SKM-1 treated with dmso at 0.1 percent for 144 hours (cell line): ENCODE measurements around the gene ZCCHC24.

ENCODE experiments used
- DNase-seq: peaks from one replicate; lab custom pipeline; 2025; ENCODE audit not compliant: unreplicated experiment; lab: John Stamatoyannopoulos, UW

ZCCHC24 gene

DNA sequence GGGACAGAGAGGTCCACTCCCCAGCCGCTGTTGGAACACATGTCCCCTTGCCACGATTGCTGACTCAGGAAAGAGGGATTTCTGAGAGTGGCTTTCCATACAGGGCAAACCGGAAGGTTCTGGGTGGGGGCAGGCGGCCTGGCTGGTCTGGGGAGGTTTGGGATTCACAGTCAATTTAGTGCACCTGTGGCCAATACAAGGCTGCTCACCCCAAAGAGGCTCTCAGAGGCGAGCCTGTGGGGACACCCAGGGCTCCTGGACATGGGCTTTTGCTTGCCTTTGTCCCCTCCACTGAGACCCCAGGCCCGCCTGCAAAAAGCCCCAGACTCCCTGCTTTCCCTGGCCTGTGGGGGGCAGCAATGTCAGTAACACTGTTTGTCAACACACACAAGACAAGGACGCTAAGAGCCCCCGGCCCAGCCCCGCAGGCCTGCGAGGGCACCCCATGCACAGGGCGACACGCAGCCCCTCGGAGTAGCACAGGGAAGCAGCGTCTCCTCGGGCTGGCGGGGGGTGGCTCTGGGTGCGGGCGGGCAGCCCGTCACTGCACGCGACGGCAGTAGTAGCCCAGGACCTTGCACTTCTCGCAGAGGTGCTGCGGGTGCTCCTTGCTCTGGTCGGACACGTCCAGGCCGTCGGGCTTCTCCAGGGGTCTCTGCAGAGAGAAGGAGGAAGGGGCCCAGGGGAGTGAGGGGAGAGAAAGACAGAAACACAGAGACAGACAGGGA lies 59.5 kb downstream of the ZCCHC24 start:
- no peak for DNase-seq

DNA sequence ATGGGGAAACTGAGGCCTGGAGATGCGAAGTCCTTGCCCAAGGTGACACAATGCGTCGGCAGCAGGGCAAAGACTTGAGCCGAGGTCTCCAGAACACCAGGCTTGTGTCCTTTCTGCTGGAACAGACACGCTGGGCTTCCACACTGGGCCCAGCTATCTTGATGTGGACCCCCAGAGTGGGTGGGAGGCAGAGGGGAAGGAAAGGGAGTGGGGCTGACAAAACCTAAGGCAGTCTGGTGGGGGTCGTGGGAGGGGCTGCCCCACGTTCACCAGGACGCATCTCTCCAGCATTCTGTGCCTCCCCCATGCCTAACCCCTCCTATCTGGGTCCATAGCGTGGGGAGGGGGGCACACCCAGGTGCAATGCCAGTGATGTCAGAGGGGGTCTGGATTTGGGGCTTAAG lies 60.0 kb downstream of the ZCCHC24 start:
- no peak for DNase-seq

DNA sequence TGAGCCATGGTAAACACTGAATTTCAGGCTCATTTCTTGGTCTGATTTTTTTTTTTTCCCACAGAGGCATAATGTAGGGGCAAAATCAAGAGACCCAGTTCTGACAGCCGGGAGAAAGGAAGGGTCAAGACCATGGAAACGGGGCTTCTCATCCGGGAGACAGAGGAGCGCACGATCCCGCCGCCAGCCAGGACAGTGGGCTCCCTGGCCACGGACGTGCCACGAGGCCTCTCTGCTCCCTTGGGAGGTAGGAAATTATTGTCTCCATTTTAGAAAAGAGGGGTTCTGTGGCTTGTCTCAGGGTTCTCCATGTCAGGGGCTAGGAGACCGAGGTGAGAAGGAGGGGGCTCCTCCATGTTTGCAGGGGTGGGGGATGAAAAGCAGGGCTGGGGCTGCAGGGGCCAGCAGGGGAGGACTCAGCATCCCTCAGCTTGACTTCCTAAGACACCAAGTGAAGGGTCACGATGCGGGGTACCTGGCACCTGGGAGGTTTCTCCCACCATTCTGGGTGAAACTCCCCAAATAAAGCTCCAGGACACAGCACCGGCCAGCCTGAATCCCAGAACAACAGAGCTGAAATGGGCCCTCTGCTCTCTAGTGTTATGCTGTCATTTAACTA lies 60.5 kb downstream of the ZCCHC24 start:
- DNase-seq = no peak

DNA sequence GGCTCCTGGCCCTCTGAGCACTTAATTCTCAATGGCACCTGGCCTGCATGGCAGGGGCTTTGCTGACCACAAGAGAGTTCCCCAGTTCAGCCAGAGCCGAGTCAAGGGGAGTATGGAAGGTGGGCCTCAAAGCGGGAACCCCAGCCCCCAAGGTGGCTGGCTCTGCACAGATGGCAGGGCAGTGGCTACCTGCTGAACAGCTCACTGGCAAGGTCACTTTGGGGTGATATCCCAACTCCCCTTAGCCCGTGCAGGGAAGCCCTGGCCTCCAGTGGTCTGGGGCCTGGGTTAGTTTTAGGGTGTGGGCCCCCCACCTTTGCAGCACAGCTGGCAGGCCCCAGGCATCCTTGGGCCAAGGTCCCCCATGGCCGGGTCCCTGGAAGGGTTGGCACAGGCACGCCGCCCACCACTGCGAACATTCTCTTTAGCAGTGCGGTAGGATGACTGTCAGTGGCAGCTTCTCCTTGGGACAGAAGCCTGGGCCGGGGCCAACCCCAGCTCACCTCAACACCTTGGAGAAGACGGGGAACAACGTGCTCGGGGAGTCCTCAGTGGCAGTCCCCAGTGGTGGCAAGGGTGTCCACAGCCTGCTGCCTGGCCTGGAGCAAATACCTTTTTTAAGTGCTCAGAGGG lies 61.3 kb downstream of the ZCCHC24 start:
- no peak for DNase-seq

GRCh38 chr10:79382491-79382941 lies 62.9 kb downstream of the ZCCHC24 start:
- no peak for DNase-seq

GRCh38 chr10:79381804-79382221 lies 63.6 kb downstream of the ZCCHC24 start:
- DNase-seq = no peak

- no peak for DNase-seq
Observed at GRCh38 chr10:79380946-79381721, 64.3 kb downstream of the ZCCHC24 start.

GRCh38 chr10:79380125-79380945 lies 65.1 kb downstream of the ZCCHC24 start:
- DNase-seq = no peak

DNA sequence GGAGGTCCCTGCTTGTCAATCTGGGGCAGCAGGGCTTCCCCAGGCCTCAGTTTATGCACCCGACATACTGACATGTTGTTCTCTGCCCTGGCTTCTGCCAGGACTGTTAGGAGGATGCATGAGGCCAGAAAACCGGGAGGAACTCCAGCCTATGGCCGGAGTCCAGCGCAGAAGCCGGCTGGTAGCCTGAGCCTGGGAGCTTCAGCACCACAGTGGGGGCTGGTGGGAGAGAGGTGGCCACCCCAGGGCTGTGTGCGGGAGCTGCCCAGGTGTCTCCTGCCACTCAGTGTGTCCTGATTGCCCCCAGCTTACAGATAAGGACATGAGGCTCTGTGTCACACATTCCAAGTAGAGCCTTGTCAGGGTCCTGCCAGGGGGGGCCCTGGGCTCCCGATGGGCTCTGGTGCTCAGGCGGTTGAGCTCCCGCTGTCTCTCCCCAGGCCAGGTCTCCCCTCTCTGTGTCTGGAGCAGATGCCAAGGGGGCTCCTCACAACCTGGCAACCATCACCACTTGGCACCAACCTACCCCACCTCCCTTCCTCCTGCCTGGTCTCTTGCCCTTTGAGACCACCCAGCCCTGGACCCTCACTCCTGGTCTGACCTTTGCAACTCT lies 65.8 kb downstream of the ZCCHC24 start:
- no peak for DNase-seq

DNA sequence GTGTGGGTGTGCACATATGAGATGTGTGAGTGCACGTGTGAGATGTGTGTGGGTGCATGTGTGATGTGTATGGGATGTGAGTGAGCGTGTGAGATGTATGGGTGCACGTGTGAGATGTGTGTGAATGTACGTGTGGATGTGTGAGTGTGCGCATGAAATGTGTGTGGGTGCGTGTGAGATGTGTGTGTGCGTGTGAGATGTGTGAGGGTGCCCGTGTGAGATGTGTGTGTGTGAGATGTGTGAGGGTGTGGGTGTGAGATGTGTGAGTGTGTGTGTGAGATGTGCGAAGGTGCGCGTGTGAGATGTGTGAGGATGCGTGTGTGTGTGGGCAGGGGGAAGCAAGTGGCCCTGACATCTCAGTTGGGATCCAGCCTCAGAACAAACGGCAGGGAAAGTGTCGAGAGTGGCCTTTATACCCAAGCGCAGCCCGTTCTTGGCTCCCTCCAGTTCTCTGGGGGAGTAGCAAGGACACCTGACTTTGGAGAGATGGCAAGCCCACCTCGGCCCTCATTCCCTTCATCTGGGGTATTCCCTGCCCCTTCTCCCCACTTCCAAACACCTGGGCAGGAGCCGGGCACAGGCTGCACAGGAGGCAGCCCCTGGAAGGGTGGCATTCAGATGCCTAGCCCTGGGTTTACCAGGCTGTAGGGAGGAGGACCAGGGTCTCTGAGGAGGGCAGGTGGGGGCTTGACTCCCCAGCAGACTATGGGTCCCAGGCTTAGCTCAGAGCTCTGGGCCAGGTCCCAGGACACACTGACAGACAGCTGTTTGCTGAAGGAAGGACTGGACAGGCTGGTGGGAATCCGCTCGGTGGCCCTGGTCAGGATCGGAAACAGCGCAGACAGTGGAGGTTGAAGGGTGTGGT lies 66.5 kb downstream of the ZCCHC24 start:
- DNase-seq = no peak

- no peak for DNase-seq
Observed at GRCh38 chr10:79378383-79378646, 67.1 kb downstream of the ZCCHC24 start.

GRCh38 chr10:79377557-79378382 lies 67.7 kb downstream of the ZCCHC24 start:
- no peak for DNase-seq

GRCh38 chr10:79376751-79377556 lies 68.5 kb downstream of the ZCCHC24 start:
- DNase-seq = no peak

- DNase-seq = no peak
Observed at GRCh38 chr10:79376078-79376628, 69.3 kb downstream of the ZCCHC24 start.

DNA sequence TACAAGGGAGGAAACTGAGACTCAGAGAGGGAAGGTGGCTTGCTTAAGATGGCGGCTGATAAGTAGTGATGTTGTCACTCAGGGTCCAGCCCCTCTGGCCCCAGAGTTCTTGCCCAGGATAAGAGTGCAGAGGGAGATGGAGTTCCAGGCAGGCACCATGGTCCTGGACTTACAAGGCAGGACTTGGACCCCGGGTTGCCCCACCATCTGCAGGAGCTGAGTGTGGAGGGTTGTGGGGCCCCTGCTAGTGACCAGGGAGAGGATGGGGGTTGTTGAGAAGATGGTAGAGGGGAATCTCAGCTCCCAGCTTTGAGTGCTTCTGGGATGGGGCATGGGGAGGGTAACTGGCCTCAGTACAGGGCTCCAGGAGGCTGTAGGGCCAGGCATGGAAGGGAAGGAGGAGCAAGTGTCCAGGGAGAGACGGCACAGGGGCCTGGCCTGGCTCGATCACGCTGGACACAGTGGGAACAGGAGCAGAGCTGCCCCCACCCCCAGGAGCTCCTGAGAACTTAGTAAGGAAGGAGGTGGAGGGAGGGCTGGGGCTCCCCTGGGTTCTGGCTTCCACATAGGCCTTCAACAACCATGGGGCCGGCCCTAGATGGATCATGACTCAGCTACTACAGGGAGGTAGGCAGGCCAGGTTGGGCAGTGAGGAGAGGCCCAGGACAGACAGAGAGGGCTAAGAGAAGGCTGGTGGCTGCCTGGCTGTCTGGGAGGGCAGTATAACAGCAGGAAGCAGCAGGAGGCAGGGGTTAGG lies 69.9 kb downstream of the ZCCHC24 start:
- DNase-seq = no peak

DNA sequence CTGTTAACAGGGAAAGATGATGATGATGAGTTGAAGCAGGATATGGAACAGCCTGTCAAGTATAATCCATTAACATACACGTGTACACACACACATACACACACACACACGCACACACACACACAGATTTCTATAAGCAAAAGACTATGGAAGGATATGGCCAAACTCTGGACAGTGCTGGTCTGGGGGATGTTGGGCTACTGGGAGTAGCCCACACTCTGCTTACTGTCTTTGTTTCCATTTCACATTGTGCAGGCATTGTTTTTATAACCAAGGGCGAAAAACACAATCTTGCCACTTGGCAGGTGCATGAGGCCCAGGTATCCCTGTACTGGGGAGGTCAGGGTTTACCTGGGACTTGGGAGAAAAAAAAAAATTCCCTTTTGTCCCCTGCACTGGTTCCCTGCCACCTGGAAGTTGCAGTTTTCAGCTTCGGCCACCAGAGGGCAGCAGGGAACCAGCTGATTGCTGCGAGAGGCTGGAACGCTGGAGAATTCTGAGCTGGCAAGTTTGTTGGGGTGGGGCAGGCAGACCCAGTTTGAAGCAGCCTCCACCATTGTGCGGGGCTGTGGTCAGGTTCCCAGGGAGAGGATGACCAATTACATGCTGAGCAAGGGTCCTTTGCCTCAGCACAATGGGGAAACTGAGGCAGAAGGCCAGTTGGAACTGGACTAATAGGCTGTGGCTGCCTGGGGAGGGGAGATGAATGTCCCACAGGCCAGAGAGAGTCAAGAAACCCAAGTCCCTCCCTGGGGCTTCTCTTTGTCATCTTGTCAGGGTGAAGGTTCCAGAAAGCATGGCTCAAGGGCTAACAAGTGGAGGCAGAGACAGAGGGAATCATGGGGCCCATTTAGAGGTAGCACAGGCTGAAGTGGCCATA lies 70.9 kb downstream of the ZCCHC24 start:
- DNase-seq = peak; percentile 45
